ENCODE measurements around the gene LMF1.

Gene LMF1

DNA sequence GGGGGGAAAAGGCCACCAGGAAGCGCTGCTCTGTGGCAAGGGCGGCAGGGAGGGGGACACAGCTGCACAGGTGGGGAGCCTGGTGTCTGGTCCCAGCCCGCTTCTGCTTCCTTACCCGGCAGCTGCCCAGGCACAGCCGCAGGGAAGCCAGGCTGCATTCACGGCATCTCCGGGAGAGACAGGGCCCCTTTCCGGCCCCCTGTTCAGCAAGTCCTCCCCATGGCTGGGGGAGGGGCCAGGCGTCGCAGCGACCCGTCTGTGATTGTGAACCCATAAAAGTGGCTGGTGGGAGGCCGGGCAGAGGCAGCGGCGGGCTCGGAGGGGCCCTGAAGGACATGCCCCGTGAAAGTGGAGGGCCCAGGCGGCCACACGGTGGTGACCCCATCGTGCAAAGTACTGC, 39.5 kb upstream of the LMF1 start:
- peaks cover 19% of the 10 kb centered on the region for H3K4me1 ChIP-seq (ENCODE audit: insufficient read depth, low read length)
- no peaks in the 10 kb centered on the region for H3K9me3 ChIP-seq (ENCODE audit: low read length)
- no peaks in the 10 kb centered on the region for H3K36me3 ChIP-seq (ENCODE audit: insufficient read depth, low read length)
- no peak overlapping the region for H3K4me3 ChIP-seq (ENCODE audit: low read length)
- peaks cover 34% of the 10 kb centered on the region for H3K27me3 ChIP-seq (ENCODE audit: insufficient read depth, low read length)
- no peak overlapping the region for H2AFZ ChIP-seq (ENCODE audit: low read depth, low read length)

DNA sequence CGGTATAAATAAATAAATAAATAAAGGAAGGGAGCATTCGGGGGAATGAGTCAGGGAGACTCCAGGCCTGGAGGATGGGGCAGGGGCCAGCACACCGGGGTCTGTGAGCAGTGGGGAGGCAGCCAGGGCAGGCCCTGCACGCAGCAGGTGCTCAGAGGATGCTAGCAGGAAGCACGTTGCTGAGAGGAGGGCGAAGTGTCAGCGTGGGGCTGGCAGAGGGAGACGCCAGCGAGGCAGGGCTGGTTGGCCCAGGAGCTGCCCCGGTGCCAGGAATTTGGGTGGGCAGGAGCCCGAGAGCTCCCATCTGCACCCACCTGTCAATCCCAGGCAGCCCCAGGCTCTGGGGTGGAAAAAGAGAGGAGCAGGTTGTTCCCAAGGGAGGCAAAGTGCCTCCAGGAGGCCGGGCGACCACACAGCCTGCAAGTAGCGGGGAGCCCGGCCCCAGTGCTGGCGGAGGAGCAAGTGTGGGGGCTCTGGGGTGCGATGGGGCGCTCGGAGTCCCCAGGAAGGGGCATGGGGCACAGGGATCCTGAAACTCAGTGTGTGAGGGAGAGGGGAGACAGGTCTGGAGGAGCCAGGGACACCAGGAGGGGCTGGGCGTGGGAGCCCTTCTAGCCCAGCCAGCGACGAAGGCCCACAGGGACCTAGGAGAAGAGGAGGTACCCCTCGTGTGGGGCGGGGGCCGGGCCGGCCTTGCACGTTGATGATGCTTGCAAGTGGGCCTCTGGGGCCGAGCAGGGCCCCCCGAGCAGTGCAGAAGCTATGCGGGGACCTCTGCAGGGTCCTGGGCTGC, 38.8 kb upstream of the LMF1 start:
- H3K4me1 ChIP-seq (ENCODE audit: insufficient read depth, low read length): peaks cover 19% of the 10 kb centered on the region
- peaks cover 34% of the 10 kb centered on the region for H3K27me3 ChIP-seq (ENCODE audit: insufficient read depth, low read length)
- no peak overlapping the region for H2AFZ ChIP-seq (ENCODE audit: low read depth, low read length)
- H3K36me3 ChIP-seq (ENCODE audit: insufficient read depth, low read length): no peaks in the 10 kb centered on the region
- H3K4me3 ChIP-seq (ENCODE audit: low read length): no peak overlapping the region
- H3K9me3 ChIP-seq (ENCODE audit: low read length): no peaks in the 10 kb centered on the region

GRCh38 chr16:1008085-1008484, 37.3 kb upstream of the LMF1 start:
- Histone ChIP-seq H3K36me3 (ENCODE audit: insufficient read depth, low read length) (no peaks in the 10 kb centered on the region), H3K4me3 (ENCODE audit: low read length) (no peak overlapping the region), H3K4me1 (ENCODE audit: insufficient read depth, low read length) (peaks cover 23% of the 10 kb centered on the region), H3K9me3 (ENCODE audit: low read length) (no peaks in the 10 kb centered on the region), H3K27me3 (ENCODE audit: insufficient read depth, low read length) (peaks cover 32% of the 10 kb centered on the region), H2AFZ (ENCODE audit: low read depth, low read length) (no peak overlapping the region)

DNA sequence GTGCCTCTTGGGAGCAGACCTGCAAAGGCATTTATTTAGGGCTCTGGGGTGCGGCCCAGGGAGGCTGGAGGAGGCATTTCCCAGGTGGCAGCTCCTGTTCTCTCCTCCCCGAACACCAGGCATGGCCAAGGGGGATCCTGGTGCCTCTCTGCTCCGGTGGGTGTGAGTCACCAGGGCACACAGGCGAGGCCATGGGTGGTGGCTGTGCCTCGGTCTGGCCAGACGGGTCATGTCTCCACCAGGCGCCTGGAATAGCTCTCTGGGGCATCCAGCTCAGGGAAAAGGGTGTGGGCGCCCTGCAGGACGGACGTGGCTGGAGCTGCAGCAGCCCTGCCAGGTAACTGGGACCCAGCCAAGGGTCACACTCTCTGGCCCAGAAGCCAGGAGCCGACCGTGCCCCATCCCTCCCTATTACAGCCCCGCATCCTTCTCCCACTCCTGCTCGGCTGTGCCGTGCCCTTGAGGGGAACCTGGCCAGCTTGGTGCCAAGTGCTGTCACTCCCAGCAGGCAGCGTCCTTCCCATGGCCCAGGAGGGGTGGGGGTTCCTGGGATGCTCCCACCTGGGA, 36.6 kb upstream of the LMF1 start:
- no peaks in the 10 kb centered on the region for H3K9me3 ChIP-seq (ENCODE audit: low read length)
- H3K4me3 ChIP-seq (ENCODE audit: low read length): no peak overlapping the region
- no peak overlapping the region for H2AFZ ChIP-seq (ENCODE audit: low read depth, low read length)
- peaks cover 31% of the 10 kb centered on the region for H3K27me3 ChIP-seq (ENCODE audit: insufficient read depth, low read length)
- H3K4me1 ChIP-seq (ENCODE audit: insufficient read depth, low read length): peaks cover 30% of the 10 kb centered on the region
- no peaks in the 10 kb centered on the region for H3K36me3 ChIP-seq (ENCODE audit: insufficient read depth, low read length)

- no peak overlapping the region for H3K4me3 ChIP-seq (ENCODE audit: low read length)
- peaks cover 32% of the 10 kb centered on the region for H3K4me1 ChIP-seq (ENCODE audit: insufficient read depth, low read length)
- H3K9me3 ChIP-seq (ENCODE audit: low read length): no peaks in the 10 kb centered on the region
- no peak overlapping the region for H2AFZ ChIP-seq (ENCODE audit: low read depth, low read length)
- H3K36me3 ChIP-seq (ENCODE audit: insufficient read depth, low read length): no peaks in the 10 kb centered on the region
- H3K27me3 ChIP-seq (ENCODE audit: insufficient read depth, low read length): peaks cover 30% of the 10 kb centered on the region
Observed at GRCh38 chr16:1006781-1007180, 36.0 kb upstream of the LMF1 start.

- Histone ChIP-seq H3K9me3 (ENCODE audit: low read length) (peaks cover 7% of the 10 kb centered on the region), H2AFZ (ENCODE audit: low read depth, low read length) (no peak overlapping the region), H3K4me1 (ENCODE audit: insufficient read depth, low read length) (peaks cover 20% of the 10 kb centered on the region), H3K4me3 (ENCODE audit: low read length) (no peak overlapping the region), H3K27me3 (ENCODE audit: insufficient read depth, low read length) (peaks cover 20% of the 10 kb centered on the region), H3K36me3 (ENCODE audit: insufficient read depth, low read length) (no peaks in the 10 kb centered on the region)
Observed at GRCh38 chr16:1005286-1005685, 34.5 kb upstream of the LMF1 start.

DNA sequence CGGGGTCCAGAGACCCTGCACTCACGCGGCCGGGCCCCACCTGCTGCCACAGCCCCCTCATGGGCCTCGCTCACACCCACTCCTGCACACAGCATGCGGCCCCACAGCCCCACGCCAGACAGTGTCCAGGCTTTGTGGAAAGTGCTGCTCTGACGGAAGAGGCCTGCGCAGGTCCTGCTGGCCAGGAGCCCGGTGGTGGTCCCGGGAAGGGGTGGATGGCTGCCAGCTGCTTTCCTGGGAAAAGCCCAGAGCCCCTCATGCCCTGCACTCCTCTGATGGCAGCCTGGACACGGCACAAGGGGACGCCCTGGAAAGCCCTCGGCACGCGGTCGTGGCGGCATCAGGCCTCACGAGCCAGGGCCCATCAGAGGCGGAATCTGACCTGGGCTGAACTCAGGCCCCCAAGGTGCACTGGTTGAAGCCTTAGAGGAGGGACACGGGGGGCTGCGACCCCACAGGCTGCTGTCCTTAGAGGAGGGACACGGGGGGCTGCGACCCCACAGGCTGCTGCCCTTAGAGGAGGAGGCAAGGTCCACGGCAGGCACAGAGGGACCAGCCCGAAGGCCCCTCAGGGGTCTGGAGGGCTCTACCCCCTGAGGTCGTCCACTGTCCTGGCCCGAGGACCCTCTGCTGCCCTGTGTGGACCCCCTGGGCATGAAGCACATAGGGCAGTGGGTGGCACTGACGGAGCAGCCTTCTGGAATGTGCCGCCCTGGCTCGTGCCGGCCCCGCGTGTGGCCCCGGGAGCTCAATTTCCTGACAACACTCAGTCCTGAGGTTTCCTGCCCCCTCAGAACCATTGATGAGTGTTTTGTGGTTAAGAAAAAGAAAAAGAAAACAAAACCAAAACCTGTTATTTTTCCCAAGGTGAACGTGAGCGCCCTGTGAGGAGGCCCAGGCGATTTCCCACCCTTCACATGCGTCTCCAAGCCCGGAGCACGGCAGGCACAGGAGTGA, 32.9 kb upstream of the LMF1 start:
- Histone ChIP-seq H3K36me3 (ENCODE audit: insufficient read depth, low read length) (no peaks in the 10 kb centered on the region), H3K4me1 (ENCODE audit: insufficient read depth, low read length) (peaks cover 13% of the 10 kb centered on the region), H3K9me3 (ENCODE audit: low read length) (peaks cover 7% of the 10 kb centered on the region), H3K4me3 (ENCODE audit: low read length) (no peak overlapping the region), H2AFZ (ENCODE audit: low read depth, low read length) (no peak overlapping the region), H3K27me3 (ENCODE audit: insufficient read depth, low read length) (peaks cover 11% of the 10 kb centered on the region)

- H3K36me3 ChIP-seq (ENCODE audit: insufficient read depth, low read length): no peaks in the 10 kb centered on the region
- no peak overlapping the region for H3K4me3 ChIP-seq (ENCODE audit: low read length)
Observed at GRCh38 chr16:1002399-1003166, 31.8 kb upstream of the LMF1 start.

DNA sequence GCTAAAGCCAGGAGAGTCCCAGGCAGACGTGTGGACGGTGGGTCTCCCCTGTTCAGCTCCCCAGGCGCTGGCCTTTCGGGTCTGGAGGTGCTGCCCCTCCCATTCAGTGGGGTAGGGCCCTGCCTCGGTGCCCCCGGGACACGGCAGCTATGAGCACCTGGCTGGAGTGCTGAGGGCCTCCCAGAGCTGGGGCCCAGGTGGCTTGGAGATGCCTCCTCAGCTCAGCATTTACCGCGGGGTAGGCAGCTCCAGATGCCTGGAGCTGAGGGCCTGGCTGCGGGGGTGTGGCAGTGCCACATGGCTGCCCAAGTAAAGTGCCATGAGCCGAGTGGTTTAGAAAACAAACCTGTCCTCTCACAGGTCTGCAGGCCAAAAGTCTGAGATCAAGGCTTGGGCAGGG, 30.3 kb upstream of the LMF1 start:
- H3K36me3 ChIP-seq (ENCODE audit: insufficient read depth, low read length): no peaks in the 10 kb centered on the region
- no peak overlapping the region for H3K4me3 ChIP-seq (ENCODE audit: low read length)
- peaks cover 7% of the 10 kb centered on the region for H3K9me3 ChIP-seq (ENCODE audit: low read length)
- peaks cover 8% of the 10 kb centered on the region for H3K27me3 ChIP-seq (ENCODE audit: insufficient read depth, low read length)
- H2AFZ ChIP-seq (ENCODE audit: low read depth, low read length): no peak overlapping the region
- peaks cover 36% of the 10 kb centered on the region for H3K4me1 ChIP-seq (ENCODE audit: insufficient read depth, low read length)

More at GRCh38 chr16:1002399-1003166, 31.8 kb upstream of the LMF1 start:
- H3K9me3 ChIP-seq (ENCODE audit: low read length): peaks cover 7% of the 10 kb centered on the region
- H2AFZ ChIP-seq (ENCODE audit: low read depth, low read length): no peak overlapping the region
- H3K27me3 ChIP-seq (ENCODE audit: insufficient read depth, low read length): peaks cover 8% of the 10 kb centered on the region
- peaks cover 22% of the 10 kb centered on the region for H3K4me1 ChIP-seq (ENCODE audit: insufficient read depth, low read length)

DNA sequence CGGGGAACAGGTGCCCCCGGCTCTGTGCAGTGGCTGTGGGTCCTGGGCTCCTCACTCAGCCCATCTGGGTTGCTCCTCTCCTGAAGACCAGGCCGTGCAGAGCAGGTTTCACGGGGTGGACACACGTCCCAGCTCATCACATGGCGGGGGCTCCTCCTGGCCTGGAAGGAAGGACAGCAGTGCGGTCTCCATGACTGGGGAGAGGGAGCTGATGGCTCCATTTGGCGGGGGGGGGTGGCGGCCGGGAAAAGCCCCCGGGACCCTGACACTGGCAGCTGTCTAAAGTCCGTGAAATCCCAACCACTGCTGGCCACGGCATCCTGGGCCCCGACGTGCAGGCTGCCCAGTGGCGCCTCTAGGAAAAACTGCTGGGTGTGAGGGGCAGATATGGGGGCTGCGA, 29.8 kb upstream of the LMF1 start:
- no peak overlapping the region for H3K4me3 ChIP-seq (ENCODE audit: low read length)

DNA sequence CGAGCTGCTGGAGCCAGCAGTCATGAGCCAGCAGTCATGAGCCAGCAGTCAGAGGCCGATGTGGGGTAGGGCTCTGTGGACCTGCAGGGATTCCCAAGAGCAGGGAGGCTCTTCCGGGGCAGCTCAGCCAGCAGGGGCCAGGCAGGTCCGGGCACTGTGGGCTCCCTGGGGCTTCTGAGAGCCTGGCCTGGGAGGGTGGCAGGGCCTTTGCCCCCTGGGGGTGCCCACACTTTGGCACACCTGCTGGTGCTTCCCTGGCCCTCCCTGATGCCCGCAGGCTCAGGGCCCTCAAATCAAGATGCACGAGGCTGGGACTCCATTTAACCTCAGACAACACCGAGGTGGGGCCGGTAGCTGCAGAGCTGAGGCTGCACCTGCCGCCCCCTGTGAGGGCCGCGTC, 28.9 kb upstream of the LMF1 start:
- H3K9me3 ChIP-seq (ENCODE audit: low read length): peaks cover 7% of the 10 kb centered on the region

More for the DNA sequence above, 29.8 kb upstream of the LMF1 start:
- peaks cover 8% of the 10 kb centered on the region for H3K27me3 ChIP-seq (ENCODE audit: insufficient read depth, low read length)
- peaks cover 39% of the 10 kb centered on the region for H3K4me1 ChIP-seq (ENCODE audit: insufficient read depth, low read length)
- peaks cover 7% of the 10 kb centered on the region for H3K9me3 ChIP-seq (ENCODE audit: low read length)
- H2AFZ ChIP-seq (ENCODE audit: low read depth, low read length): no peak overlapping the region
- H3K36me3 ChIP-seq (ENCODE audit: insufficient read depth, low read length): no peaks in the 10 kb centered on the region

DNA sequence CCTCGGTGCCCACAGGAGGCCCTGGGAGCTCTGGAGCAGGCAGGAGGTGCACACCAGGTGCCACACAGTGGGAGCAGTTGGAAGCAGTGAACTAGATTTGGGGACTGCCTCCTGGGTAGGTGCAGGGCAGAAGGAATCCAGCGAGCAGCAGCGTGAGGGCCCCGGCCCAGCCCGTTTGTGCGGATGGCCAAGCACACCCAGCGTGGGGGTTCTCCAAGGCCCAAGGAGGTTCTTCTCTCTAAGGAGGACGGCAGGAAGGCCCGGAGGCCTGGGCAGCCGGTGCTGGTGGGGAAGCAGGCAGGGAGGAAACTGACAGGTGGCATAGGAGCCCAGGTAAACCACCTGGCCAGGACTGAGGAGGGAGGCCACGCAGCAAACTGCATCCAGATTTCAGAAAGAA, 27.8 kb upstream of the LMF1 start:
- Histone ChIP-seq H3K4me1 (ENCODE audit: insufficient read depth, low read length) (peaks cover 39% of the 10 kb centered on the region), H3K9me3 (ENCODE audit: low read length) (peaks cover 7% of the 10 kb centered on the region), H2AFZ (ENCODE audit: low read depth, low read length) (no peak overlapping the region), H3K27me3 (ENCODE audit: insufficient read depth, low read length) (peaks cover 8% of the 10 kb centered on the region), H3K4me3 (ENCODE audit: low read length) (no peak overlapping the region), H3K36me3 (ENCODE audit: insufficient read depth, low read length) (no peaks in the 10 kb centered on the region)

More for the DNA sequence above, 28.9 kb upstream of the LMF1 start:
- Histone ChIP-seq H3K27me3 (ENCODE audit: insufficient read depth, low read length) (peaks cover 8% of the 10 kb centered on the region), H3K4me1 (ENCODE audit: insufficient read depth, low read length) (peaks cover 39% of the 10 kb centered on the region), H3K4me3 (ENCODE audit: low read length) (no peak overlapping the region), H2AFZ (ENCODE audit: low read depth, low read length) (no peak overlapping the region), H3K36me3 (ENCODE audit: insufficient read depth, low read length) (no peaks in the 10 kb centered on the region)
